Stimulated activated CD8-positive, alpha-beta memory T cell treated with anti-CD3 and anti-CD28 coated beads, Interleukin-4, amount 100 ng/mL, for 24 hours (primary cell): ENCODE measurements around the gene MC4R.
"Not testable (repeated sequence)": the region's sequence is repeated elsewhere in the genome, so short reads cannot be mapped to it uniquely, and the experiment has no call there.

ENCODE experiments used
- DNase-seq: peaks from one replicate; pipeline ENCODE4 v3.0.0-alpha.2; 2020; ENCODE audit warnings: low read depth

Gene MC4R

DNA sequence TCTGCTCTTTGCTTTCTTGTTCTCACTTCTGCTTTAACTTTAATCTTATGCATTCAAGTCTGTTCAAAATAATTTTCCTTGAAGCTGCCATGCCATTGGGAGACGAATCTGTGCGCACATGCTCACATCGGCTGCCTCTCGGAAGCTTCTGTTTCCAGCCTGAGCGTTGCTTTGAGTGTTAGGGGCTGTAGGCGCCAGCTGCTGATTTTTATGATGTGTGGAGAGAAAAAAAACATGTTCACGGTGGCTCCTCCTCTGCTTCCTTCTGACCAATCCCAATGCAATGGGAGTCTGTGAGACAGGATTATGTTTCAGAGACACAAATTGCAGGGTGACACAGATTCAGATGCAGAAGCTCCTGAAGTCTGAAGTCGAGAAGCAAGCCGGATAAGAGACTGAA is at the start of gene MC4R:
Gene MC4R, minus strand, starts transcription at position 180 of the 400 bp plus-strand sequence. CDS start 426 bp downstream, outside the sequence.
- no peak for DNase-seq

- DNase-seq: not testable (repeated sequence)
Measured at GRCh38 chr18:60422306-60422705, 49.7 kb upstream of the MC4R start.

DNA sequence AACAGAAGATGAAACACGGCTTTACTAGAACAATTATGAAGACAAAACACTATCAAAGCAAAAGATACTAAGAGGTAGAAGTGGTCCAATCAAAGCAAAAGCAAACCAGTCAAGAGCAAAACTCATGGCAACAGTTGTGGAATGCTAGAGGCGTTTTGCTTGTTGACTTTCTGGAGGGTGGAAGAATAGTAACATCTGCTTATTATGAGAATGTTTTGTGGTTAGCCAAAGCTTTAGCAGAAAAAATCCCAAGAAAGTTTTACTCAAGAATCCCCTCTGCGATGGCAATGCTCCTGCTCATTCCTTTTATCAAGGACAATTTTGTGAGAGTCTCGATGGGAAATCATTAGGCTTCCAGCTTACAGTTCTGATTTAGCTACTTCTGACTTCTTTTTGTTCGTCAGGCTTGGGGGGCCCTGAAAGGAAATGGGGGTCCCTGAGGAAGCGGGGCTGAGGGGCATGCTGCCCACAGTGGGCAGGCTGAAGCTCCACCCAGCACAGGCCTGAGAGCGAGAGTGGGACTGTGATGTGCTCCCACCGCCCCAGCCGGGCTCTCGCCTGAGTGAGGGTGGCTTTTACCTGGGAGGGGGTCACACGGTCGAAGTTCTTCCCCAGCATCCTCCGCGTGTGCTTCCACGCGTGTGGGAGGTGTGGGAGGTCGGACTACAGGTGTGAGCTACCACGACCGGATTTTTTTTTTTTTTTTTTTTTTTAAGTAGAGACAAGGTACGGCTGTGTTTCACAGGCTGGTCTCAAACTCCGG is 49.0 kb upstream of the MC4R start:
- DNase-seq: no peak

DNA sequence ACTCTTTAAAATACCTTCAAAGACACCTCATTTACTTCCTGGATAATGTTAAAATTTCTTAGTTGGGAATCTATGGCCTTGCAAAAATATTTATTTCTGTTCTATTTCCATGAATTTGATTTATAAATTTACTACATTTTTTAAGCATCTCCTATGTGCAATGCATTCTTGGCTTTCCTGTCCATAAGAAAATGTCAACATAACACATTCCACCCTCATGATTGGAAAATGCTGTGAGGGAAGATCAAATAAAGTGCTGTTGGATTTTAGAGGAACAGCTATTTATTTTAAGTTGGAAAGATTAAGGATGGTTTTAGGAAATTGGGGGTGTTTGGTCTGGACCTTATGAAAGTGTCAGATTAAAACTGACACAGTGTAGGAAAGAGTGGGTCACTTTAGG is 45.4 kb upstream of the MC4R start:
- DNase-seq: no peak

GRCh38 chr18:60413944-60414547 is 41.5 kb upstream of the MC4R start:
- no peak for DNase-seq

DNA sequence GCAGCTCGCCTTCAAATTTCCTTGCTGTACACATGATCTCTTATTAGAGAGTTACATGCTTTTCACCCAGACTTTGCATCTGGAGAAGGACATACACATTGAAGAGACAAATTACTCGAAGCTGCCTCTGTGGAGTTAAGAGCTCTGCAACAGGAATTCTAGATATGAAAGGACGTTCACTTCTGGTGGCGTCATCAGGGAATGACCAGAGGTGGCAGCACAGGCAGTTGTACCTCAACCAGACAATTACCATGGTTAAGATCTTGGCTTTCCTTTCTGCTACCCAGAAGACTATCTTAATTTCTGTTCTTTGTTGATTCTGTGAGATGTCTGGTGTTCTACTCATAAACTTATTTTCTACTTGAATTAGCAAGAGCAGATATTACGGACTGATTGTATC is 39.1 kb upstream of the MC4R start:
- DNase-seq: no peak

DNA sequence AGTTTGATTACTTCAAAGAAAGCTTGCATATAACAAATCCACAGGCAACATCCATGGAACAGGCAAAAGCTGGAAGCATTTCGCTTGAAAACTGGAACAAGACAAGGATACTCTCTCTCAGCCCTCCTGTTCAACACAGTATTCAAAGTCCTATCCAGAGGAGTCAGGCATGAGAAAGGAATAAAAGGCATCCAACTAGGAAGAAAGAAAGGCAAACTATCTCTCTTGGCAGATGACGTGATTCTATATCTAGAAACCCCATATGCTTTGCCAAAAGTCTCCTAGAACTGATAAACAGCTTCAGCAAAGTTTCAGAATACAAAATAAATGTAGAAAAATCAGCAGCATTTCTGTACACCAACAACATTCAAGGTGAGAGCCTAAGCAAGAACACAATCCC is 34.1 kb upstream of the MC4R start:
- no peak for DNase-seq

- no peak for DNase-seq
Measured at GRCh38 chr18:60404486-60405085, 32.0 kb upstream of the MC4R start.

GRCh38 chr18:60401346-60401745 is 28.8 kb upstream of the MC4R start:
- no peak for DNase-seq

- no peak for DNase-seq
Measured at GRCh38 chr18:60391571-60392226, 19.1 kb upstream of the MC4R start.

- no peak for DNase-seq
Measured at GRCh38 chr18:60389314-60389713, 16.7 kb upstream of the MC4R start.

DNA sequence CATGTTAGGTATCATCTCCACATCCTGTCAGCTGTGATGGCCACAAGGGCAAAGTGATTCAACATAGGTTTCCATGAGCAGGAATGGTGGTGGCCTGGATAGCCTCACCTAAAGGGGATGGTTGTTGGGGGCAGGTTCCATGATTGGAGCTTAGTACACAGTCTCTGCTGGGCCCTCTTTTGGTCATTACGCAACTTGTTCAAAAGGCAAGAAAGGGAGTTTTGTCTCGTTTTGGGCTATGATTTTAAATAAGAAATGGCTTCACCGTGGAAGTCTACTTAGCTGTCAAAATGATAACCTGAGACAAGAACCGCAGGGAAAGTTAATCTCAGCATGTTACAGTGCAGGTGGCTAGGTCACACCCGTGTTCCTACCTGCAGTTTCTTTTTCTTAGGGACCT is 13.1 kb upstream of the MC4R start:
- DNase-seq: no peak

GRCh38 chr18:60383893-60384292 is 11.3 kb upstream of the MC4R start:
- DNase-seq: no peak

DNA sequence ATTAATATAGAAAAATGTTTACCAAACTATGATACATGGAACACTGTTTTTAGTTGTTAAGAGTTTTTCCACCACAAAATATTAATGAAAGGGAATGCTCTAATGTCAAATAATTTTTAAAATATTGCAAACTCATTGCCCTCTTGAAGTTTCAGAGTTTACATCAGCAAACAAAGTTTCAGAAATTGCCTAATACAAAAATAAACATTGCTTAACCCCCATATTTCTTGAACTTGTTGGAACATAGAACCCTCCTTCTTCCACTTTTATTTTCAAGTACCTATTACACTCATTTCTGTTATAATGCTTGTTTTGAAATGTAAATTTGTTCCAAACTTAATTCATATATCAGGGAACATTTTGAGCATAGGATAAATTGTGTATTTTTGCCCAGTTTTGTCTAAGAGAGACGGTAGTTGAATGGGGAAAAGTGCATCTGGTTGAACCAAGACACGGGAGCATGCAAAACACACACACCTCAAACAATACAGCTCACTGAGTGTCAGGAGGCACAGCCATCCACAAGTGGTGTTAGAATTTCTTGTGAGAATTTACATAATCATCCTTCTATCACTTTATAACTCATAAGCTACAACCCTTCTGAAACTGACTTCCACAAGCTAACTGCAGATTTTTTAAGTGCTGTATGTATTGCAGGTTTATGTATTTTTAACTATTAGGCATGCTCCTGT is 5.3 kb upstream of the MC4R start:
- DNase-seq: no peak

DNA sequence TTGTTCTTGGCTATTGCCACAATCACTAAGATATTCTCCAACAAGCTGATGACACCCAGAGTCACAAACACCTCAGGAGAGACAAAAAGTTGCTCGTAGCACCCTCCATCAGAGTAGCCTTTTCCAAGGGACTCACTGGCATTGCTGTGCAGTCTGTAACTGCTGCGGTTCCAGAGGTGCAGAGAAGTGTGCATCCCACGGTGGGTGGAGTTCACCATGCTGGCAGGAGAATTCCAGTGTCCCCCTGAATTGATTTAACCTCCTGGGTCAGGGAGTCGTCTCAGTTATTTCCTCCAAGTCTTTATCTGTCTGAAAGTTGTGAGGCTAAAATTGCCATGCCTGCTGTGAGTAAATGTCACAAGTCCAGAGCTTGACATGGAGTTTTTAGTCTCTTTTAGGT is 443 bp downstream of the MC4R start:
- DNase-seq: no peak

- DNase-seq: no peak
Measured at GRCh38 chr18:60358516-60358915, 14.1 kb downstream of the MC4R start.

DNA sequence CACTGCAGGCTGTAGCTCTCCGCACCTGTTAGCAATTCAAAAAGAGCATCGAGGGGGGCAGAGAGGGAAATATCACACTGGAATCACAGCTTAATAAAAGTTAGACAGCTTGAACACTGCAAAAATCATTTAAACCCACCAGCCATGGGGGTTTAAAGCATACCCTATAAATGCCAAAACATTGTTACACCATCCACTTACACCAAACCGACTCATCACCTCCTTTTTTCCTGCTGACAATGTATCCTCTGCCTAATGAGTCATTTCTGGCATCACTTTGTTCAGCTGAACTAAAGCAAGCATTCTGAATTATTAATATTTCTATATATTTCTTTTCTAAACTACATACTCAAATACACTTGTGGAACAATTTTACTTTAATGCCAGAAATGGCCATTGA is 21.6 kb downstream of the MC4R start:
- no peak for DNase-seq

GRCh38 chr18:60350150-60350549 is 22.4 kb downstream of the MC4R start:
- DNase-seq: no peak

DNA sequence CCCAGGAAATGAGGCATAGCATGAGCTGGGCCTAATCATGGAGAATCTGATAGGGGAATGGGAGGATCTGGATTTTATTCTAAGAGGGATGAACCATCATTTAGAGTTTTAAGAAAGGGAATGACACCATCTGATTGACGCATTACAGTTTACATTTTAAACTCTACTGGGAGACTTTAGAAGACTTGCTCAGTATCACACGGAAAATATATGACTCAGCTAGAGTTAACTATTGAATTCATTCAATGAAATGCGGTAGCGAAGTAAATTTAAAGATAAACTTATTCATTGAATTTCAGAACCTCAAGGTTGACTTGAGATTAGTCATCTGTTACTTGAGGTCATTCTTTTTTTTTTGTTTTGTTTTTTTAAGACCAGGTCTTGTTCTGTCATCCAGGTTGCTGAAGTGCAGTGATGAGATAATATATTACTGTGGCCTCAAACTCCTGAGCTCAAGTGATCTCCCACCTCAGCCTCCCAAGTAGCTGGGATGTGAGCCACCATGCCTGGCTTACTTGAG is 25.0 kb downstream of the MC4R start:
- DNase-seq: no peak

DNA sequence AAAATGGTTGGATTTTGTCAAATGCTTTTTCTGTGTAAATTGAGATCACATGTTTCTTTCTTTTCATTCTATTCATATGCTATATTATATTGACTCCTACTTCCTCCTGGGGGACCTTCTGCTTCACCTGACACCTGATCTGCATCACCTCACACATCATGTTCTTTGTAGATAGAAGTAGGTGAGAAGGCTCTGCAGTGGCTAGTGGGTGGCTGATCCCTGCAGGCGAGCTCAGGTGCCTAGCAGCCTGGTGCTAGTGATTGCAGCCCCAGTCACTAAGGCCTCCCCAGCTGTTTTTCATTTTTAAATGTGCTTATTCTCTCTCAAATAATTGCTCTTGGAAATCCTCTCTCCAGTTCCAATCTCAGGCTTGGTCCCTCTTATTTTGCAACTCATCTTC is 33.6 kb downstream of the MC4R start:
- no peak for DNase-seq

DNA sequence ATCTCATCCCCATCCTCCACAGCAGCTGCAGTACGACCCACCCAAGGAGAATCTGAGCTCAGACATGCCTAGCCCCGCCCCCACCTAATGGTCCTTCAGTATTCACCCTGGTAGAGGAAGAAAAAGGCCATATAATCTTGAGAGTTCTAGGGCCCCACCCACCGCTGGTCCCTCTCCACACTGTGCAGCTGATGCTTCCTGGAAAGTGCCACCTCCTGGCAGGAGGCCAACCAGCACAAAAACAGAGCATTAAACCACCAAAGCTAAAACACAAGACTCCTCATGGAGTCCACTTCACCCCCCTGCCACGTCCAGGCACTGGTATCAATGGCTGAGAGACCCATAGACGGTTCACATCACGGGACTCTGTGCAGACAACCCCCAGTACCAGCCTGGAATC is 40.7 kb downstream of the MC4R start:
- DNase-seq: no peak

GRCh38 chr18:60329131-60329530 is 43.4 kb downstream of the MC4R start:
- no peak for DNase-seq
